IPS-20b (cell line): ENCODE results near the gene NIPSNAP2.

Source experiments
- H3K27ac ChIP-seq: one replicate; pipeline ENCODE4 v1.5.1; 2013; ENCODE audit warnings: low read length
- H3K27me3 ChIP-seq: 2 replicates; pipeline ENCODE4 v1.6.1; 2013; ENCODE audit warnings: mild to moderate bottlenecking, low read length, inconsistent platforms; ENCODE audit not compliant: insufficient read depth
- H3K36me3 ChIP-seq: 2 replicates; pipeline ENCODE4 v1.6.1; 2013; ENCODE audit warnings: low read depth, mild to moderate bottlenecking, inconsistent platforms, low read length, moderate library complexity; ENCODE audit not compliant: insufficient read depth
- H3K4me1 ChIP-seq: 2 replicates; pipeline ENCODE4 v1.6.1; 2013; ENCODE audit warnings: mild to moderate bottlenecking, control low read depth, inconsistent platforms, low read length, moderate library complexity; ENCODE audit not compliant: insufficient read depth
- H3K4me3 ChIP-seq: 2 replicates; pipeline ENCODE4 v1.5.1; 2013; ENCODE audit warnings: mild to moderate bottlenecking, low read length, inconsistent platforms
- H3K9ac ChIP-seq: 2 replicates; pipeline ENCODE4 v1.6.1; 2013; ENCODE audit warnings: low read depth, mild to moderate bottlenecking, inconsistent platforms, low read length, moderate library complexity
- H3K9me3 ChIP-seq: 2 replicates; pipeline ENCODE4 v1.6.1; 2013; ENCODE audit warnings: mild to moderate bottlenecking, low read depth, low read length, inconsistent platforms; ENCODE audit not compliant: insufficient read depth

The NIPSNAP2 gene

GRCh38 chr7:55962014-55962413 is 2.4 kb upstream of the NIPSNAP2 start:
- H3K4me1 ChIP-seq: no peaks in the 10 kb centered on the region; the same call in 1 of the 2 replicates
- H3K27ac ChIP-seq: no peak overlapping the region
- H3K9me3 ChIP-seq: no peaks in the 10 kb centered on the region
- no peak overlapping the region for H3K4me3 ChIP-seq
- peaks cover under 1% of the 10 kb centered on the region; the same call in 1 of the 2 replicates for H3K36me3 ChIP-seq
- H3K27me3 ChIP-seq: peaks cover 18% of the 10 kb centered on the region
- no peak overlapping the region for H3K9ac ChIP-seq

- Histone ChIP-seq H3K4me1 (no peaks in the 10 kb centered on the region; the same call in 1 of the 2 replicates), H3K4me3 (peak overlapping the region; percentile 50; the same call in 1 of the 2 replicates), H3K27ac (no peak overlapping the region), H3K27me3 (peaks cover 18% of the 10 kb centered on the region), H3K9ac (no peak overlapping the region), H3K9me3 (no peaks in the 10 kb centered on the region), H3K36me3 (peaks cover 3% of the 10 kb centered on the region; the same call in 1 of the 2 replicates)
These were observed 709 bp upstream of the NIPSNAP2 start for GRCh38 chr7:55963584-55964168.

GRCh38 chr7:55965100-55965470 is 700 bp downstream of the NIPSNAP2 start:
- Histone ChIP-seq H3K27me3 (peaks cover 18% of the 10 kb centered on the region), H3K4me1 (no peaks in the 10 kb centered on the region; the same call in 1 of the 2 replicates), H3K9ac (peak overlapping the region; percentile 92), H3K4me3 (peak overlapping the region; percentile 83), H3K36me3 (peaks cover 3% of the 10 kb centered on the region; the same call in 1 of the 2 replicates), H3K27ac (no peak overlapping the region), H3K9me3 (no peaks in the 10 kb centered on the region)

- Histone ChIP-seq H3K27me3 (peaks cover 18% of the 10 kb centered on the region), H3K9ac (no peak overlapping the region), H3K9me3 (no peaks in the 10 kb centered on the region), H3K4me3 (peak overlapping the region; percentile 83; the same call in 1 of the 2 replicates), H3K27ac (no peak overlapping the region), H3K4me1 (no peaks in the 10 kb centered on the region; the same call in 1 of the 2 replicates), H3K36me3 (peaks cover 3% of the 10 kb centered on the region; the same call in 1 of the 2 replicates)
These were observed 1.5 kb downstream of the NIPSNAP2 start for GRCh38 chr7:55965805-55966421.

- Histone ChIP-seq H3K9ac (no peak overlapping the region), H3K4me3 (no peak overlapping the region), H3K27me3 (peaks cover 18% of the 10 kb centered on the region), H3K4me1 (no peaks in the 10 kb centered on the region; the same call in 1 of the 2 replicates), H3K9me3 (no peaks in the 10 kb centered on the region), H3K36me3 (peaks cover 3% of the 10 kb centered on the region; the same call in 1 of the 2 replicates), H3K27ac (no peak overlapping the region)
These were observed 2.5 kb downstream of the NIPSNAP2 start for GRCh38 chr7:55966851-55967250.

- Histone ChIP-seq H3K4me1 (no peaks in the 10 kb centered on the region; the same call in 1 of the 2 replicates), H3K27ac (no peak overlapping the region), H3K4me3 (no peak overlapping the region), H3K9ac (no peak overlapping the region), H3K9me3 (no peaks in the 10 kb centered on the region), H3K36me3 (peaks cover 3% of the 10 kb centered on the region; the same call in 1 of the 2 replicates), H3K27me3 (no peaks in the 10 kb centered on the region)
These were observed 5.0 kb downstream of the NIPSNAP2 start for GRCh38 chr7:55969391-55969790.

- peaks cover 3% of the 10 kb centered on the region; the same call in 1 of the 2 replicates for H3K36me3 ChIP-seq
- H3K4me3 ChIP-seq: no peak overlapping the region
- H3K27me3 ChIP-seq: no peaks in the 10 kb centered on the region
These were observed 6.2 kb downstream of the NIPSNAP2 start for GRCh38 chr7:55970561-55970960.

GRCh38 chr7:55970978-55971377 is 6.6 kb downstream of the NIPSNAP2 start:
- Histone ChIP-seq H3K9me3 (no peaks in the 10 kb centered on the region), H3K4me3 (no peak overlapping the region), H3K36me3 (peaks cover 3% of the 10 kb centered on the region; the same call in 1 of the 2 replicates), H3K27me3 (no peaks in the 10 kb centered on the region), H3K4me1 (no peaks in the 10 kb centered on the region; the same call in 1 of the 2 replicates), H3K9ac (no peak overlapping the region), H3K27ac (no peak overlapping the region)

More at GRCh38 chr7:55970561-55970960, 6.2 kb downstream of the NIPSNAP2 start:
- Histone ChIP-seq H3K4me1 (no peaks in the 10 kb centered on the region; the same call in 1 of the 2 replicates), H3K9me3 (no peaks in the 10 kb centered on the region), H3K27ac (no peak overlapping the region), H3K9ac (no peak overlapping the region)

- no peak overlapping the region for H3K9ac ChIP-seq
- no peaks in the 10 kb centered on the region for H3K27me3 ChIP-seq
- H3K9me3 ChIP-seq: no peaks in the 10 kb centered on the region
- H3K4me3 ChIP-seq: no peak overlapping the region
- H3K4me1 ChIP-seq: no peaks in the 10 kb centered on the region; the same call in 1 of the 2 replicates
- H3K36me3 ChIP-seq: peaks cover 9% of the 10 kb centered on the region
- H3K27ac ChIP-seq: no peak overlapping the region
These were observed 9.4 kb downstream of the NIPSNAP2 start for GRCh38 chr7:55973747-55974250.

GRCh38 chr7:55975988-55976633 is 11.7 kb downstream of the NIPSNAP2 start:
- Histone ChIP-seq H3K36me3 (peaks cover 32% of the 10 kb centered on the region), H3K27ac (no peak overlapping the region), H3K9me3 (no peaks in the 10 kb centered on the region), H3K9ac (no peak overlapping the region), H3K4me1 (no peaks in the 10 kb centered on the region; the same call in 1 of the 2 replicates), H3K27me3 (no peaks in the 10 kb centered on the region), H3K4me3 (no peak overlapping the region)

- Histone ChIP-seq H3K4me1 (no peaks in the 10 kb centered on the region), H3K27ac (no peak overlapping the region), H3K9ac (no peak overlapping the region), H3K9me3 (no peaks in the 10 kb centered on the region), H3K4me3 (no peak overlapping the region), H3K27me3 (no peaks in the 10 kb centered on the region), H3K36me3 (peaks cover 44% of the 10 kb centered on the region)
These were observed 13.4 kb downstream of the NIPSNAP2 start for GRCh38 chr7:55977831-55978230.
